PC-3 (cell line): ENCODE data around the gene SPEM3. TPM values are rescaled to one million over a fixed set of nuclear protein-coding genes. Genes with fewer than 3 reads are reported as not detected.

ENCODE experiments used
- ATAC-seq: fragments of 200-7000 bp; cut with Tn5 transposase; 2 replicates; pipeline ENCODE4 v1.9.1; 2020; ENCODE audit warnings: mild to moderate bottlenecking, moderate library complexity
- BruUV-seq: library from RNA; stranded (reverse); fragments of 400-500 nt; replicated peaks from 2 replicates; lab custom pipeline; 2021; lab: Mats Ljungman, UMichigan
- CTCF ChIA-PET: fragments of 300-600 bp; sonication (Branson Sonifier 250); formaldehyde crosslinking; loops from one replicate; lab custom pipeline; 2022; ENCODE audit warnings: antibody characterized with exemption; lab: Charles Lee
- POLR2A ChIA-PET: fragments of 300-600 bp; sonication (Branson Sonifier 250); formaldehyde crosslinking; loops from one replicate; lab custom pipeline; 2022; ENCODE audit warnings: antibody characterized with exemption; ENCODE audit not compliant: unreplicated experiment; lab: Charles Lee
- DNase-seq: peaks from one replicate; pipeline ENCODE4 v3.0.0-alpha.2; 2015
- H2AFZ ChIP-seq: fragments of 300-600 bp; sonication (generic); 2 replicates; pipeline ENCODE4 v1.6.0; 2016; ENCODE audit warnings: antibody characterized with exemption, low read length
- H3F3A ChIP-seq: fragments of 300-600 bp; sonication (generic); one replicate; pipeline ENCODE4 v1.6.0; 2017; ENCODE audit warnings: antibody characterized with exemption, low read length, control low read depth, mild to moderate bottlenecking; ENCODE audit not compliant: unreplicated experiment
- H3K27ac ChIP-seq: fragments of 300-600 bp; sonication (generic); 2 replicates; pipeline ENCODE4 v1.5.1; 2016; ENCODE audit warnings: mild to moderate bottlenecking, low read length
- H3K27me3 ChIP-seq: fragments of 300-600 bp; sonication (generic); 2 replicates; pipeline ENCODE4 v1.6.1; 2016; ENCODE audit warnings: low read length, mixed read lengths
- H3K36me3 ChIP-seq: fragments of 300-600 bp; sonication (generic); 2 replicates; pipeline ENCODE4 v1.6.1; 2016; ENCODE audit warnings: low read depth, mixed run types, low read length, mixed read lengths
- H3K4me1 ChIP-seq: fragments of 300-600 bp; sonication (generic); 2 replicates; pipeline ENCODE4 v1.5.1; 2016; ENCODE audit warnings: low read length; ENCODE audit not compliant: insufficient read depth
- H3K4me2 ChIP-seq: fragments of 300-600 bp; sonication (generic); 2 replicates; pipeline ENCODE4 v1.6.0; 2016; ENCODE audit warnings: low read length
- H3K4me3 ChIP-seq: fragments of 300-600 bp; sonication (generic); 2 replicates; pipeline ENCODE4 v1.5.1; 2016; ENCODE audit warnings: mild to moderate bottlenecking, low read length, mixed read lengths
- H3K79me2 ChIP-seq: fragments of 300-600 bp; sonication (generic); 2 replicates; pipeline ENCODE4 v1.6.1; 2017; ENCODE audit warnings: low read length, mixed read lengths
- H3K9ac ChIP-seq: fragments of 300-600 bp; sonication (generic); 2 replicates; pipeline ENCODE4 v1.6.0; 2016; ENCODE audit warnings: mild to moderate bottlenecking, low read length
- H3K9me2 ChIP-seq: fragments of 300-600 bp; sonication (generic); replicated peaks from 2 replicates; pipeline ENCODE4 v1.6.1; 2016; ENCODE audit warnings: mixed run types, low read length, mixed read lengths
- H3K9me3 ChIP-seq: fragments of 300-600 bp; sonication (generic); 2 replicates; pipeline ENCODE4 v1.6.1; 2016; ENCODE audit warnings: low read length, mixed read lengths
- H4K20me1 ChIP-seq: fragments of 300-600 bp; sonication (generic); 2 replicates; pipeline ENCODE4 v1.6.1; 2016; ENCODE audit warnings: low read length, mixed read lengths
- EZH2 ChIP-seq: fragments of 300-600 bp; sonication (generic); IDR thresholded peaks from one replicate; pipeline ENCODE4 v1.6.1; 2017; ENCODE audit warnings: antibody characterized with exemption, mild to moderate bottlenecking, low read length; ENCODE audit not compliant: unreplicated experiment
- EZH2phosphoT487 ChIP-seq: fragments of 300-600 bp; sonication (generic); IDR thresholded peaks from 2 replicates; pipeline ENCODE4 v1.6.1; 2018; ENCODE audit warnings: mild to moderate bottlenecking, antibody characterized with exemption, low read length, borderline replicate concordance
- intact Hi-C: fragments of 100-400 bp; cut with micrococcal nuclease; formaldehyde crosslinking; loops from 2 replicates; pipeline ENCODE4 v1.9.0; 2023
- total RNA-seq: library from RNA; depleted of rRNA; stranded (reverse); fragments of >200 nt; gene quantifications from 2 replicates; pipeline ENCODE4 v1.2.3, GENCODE V29; 2014
- TF ChIP-seq, protein P1 (sequence below): fragments of 300-600 bp; sonication (generic); conservative IDR thresholded peaks from 2 replicates; pipeline ENCODE4 v1.5.1; 2017; ENCODE audit warnings: antibody characterized with exemption, low read depth, mild to moderate bottlenecking, low read length

Gene SPEM3
- total RNA-seq, 1 experiment from 2014 or later, result not detected

DNA sequence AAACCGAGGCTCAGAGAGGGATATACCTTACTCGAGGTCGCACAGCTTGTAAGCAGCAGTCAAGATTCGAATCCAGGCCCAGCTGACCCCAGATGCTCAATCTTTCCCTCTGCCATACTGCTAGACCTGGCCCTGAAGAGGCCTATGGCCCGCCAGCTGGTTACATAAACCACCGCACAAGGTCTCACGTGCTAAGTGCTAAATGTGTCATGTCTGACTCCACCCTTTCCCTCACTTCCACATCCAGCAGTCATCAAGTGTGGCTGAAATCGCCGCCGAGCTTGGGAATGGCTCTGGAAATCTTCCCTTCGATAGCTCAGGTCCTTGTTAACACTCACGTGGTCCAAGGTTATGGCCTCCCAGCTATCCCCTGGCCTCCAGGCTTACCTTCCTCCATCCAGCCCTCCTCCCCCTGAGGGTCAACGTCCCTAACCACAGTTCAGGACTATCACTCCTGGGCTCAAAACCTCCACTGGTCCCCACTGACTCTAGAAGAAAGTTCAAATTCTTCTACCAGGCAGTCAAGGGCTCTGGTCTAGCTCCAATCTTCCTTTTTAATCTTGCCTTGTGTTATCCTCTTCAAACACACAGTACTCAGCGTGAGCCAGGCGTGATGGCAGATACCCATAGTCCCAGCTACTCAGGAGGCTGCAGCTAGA lies 47.2 kb downstream of the SPEM3 start:
- H3F3A ChIP-seq, result no peaks in the 10 kb centered on the region
- H4K20me1 ChIP-seq, result no peaks in the 10 kb centered on the region
- ATAC-seq, result no peak

DNA sequence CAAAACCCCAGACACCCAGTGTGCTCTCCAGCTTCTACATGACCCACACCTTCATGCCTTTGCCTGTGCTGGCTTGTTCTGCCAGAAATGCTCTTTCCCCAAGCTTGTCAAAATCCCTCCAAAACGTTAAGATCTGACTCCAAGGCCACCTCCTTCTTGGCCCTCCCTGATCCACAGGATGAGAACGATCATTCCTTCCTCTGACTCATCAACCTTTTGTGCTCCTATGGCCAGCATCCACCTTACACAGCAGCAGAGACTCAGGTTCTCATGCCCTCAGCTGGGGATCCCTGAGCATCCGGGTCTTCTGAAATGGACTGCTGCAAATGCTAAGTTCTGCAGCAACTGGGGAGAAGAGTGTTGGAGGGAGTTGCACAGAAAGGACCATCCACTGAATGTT lies 47.8 kb downstream of the SPEM3 start:
- POLR2A ChIA-PET, result no interaction called here
- peaks cover 73% of the 10 kb centered on the region for H3K79me2 ChIP-seq
- DNase-seq (peak; percentile 77), ATAC-seq (peak; percentile 55)
- no peaks in the 10 kb centered on the region for H3K9me3 ChIP-seq
- BruUV-seq, result no TSS peak
- H4K20me1 ChIP-seq, result no peaks in the 10 kb centered on the region
- H3K4me2 ChIP-seq, result peak overlapping the region; percentile 91
- no peak overlapping the region for H2AFZ ChIP-seq
- no peak overlapping the region for H3K9ac ChIP-seq
- H3K4me1 ChIP-seq, result peaks cover 33% of the 10 kb centered on the region
- no peak for TF ChIP-seq EZH2phosphoT487
- TF ChIP-seq, protein P1, sequence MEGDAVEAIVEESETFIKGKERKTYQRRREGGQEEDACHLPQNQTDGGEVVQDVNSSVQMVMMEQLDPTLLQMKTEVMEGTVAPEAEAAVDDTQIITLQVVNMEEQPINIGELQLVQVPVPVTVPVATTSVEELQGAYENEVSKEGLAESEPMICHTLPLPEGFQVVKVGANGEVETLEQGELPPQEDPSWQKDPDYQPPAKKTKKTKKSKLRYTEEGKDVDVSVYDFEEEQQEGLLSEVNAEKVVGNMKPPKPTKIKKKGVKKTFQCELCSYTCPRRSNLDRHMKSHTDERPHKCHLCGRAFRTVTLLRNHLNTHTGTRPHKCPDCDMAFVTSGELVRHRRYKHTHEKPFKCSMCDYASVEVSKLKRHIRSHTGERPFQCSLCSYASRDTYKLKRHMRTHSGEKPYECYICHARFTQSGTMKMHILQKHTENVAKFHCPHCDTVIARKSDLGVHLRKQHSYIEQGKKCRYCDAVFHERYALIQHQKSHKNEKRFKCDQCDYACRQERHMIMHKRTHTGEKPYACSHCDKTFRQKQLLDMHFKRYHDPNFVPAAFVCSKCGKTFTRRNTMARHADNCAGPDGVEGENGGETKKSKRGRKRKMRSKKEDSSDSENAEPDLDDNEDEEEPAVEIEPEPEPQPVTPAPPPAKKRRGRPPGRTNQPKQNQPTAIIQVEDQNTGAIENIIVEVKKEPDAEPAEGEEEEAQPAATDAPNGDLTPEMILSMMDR, result no peak
- TF ChIP-seq EZH2, result no peak
- no peaks in the 10 kb centered on the region for H3K9me2 ChIP-seq
- intact Hi-C loops, result no loop called here
- H3K4me3 ChIP-seq, result no peak overlapping the region
- H3F3A ChIP-seq, result no peaks in the 10 kb centered on the region
- CTCF ChIA-PET, result interaction anchor here (0.8 kb wide), 1 partner anchor 33 kb away, joined by 3 read pairs; no protein-coding TSS in a partner anchor
- no peaks in the 10 kb centered on the region for H3K36me3 ChIP-seq
- H3K27ac ChIP-seq, result peak overlapping the region; percentile 62
- no peaks in the 10 kb centered on the region for H3K27me3 ChIP-seq

More for the DNA sequence above, 47.2 kb downstream of the SPEM3 start:
- H3K4me2 ChIP-seq, result peak overlapping the region; percentile 91
- H3K36me3 ChIP-seq, result no peaks in the 10 kb centered on the region
- ChIA-PET CTCF (interaction anchor here (0.8 kb wide), 1 partner anchor 32 kb away, joined by 3 read pairs; no protein-coding TSS in a partner anchor), POLR2A (no interaction called here)
- DNase-seq, result no peak
- peaks cover 79% of the 10 kb centered on the region for H3K79me2 ChIP-seq
- H3K27me3 ChIP-seq, result no peaks in the 10 kb centered on the region
- peak overlapping the region; percentile 62 for H3K27ac ChIP-seq
- no peak overlapping the region for H3K4me3 ChIP-seq
- H2AFZ ChIP-seq, result no peak overlapping the region
- BruUV-seq, result TSS peak; percentile 11
- H3K4me1 ChIP-seq, result peaks cover 33% of the 10 kb centered on the region
- intact Hi-C loops, result no loop called here
- H3K9me3 ChIP-seq, result no peaks in the 10 kb centered on the region
- H3K9ac ChIP-seq, result no peak overlapping the region
- no peak for TF ChIP-seq EZH2phosphoT487
- no peak for TF ChIP-seq EZH2
- TF ChIP-seq, protein P1, result no peak
- no peaks in the 10 kb centered on the region for H3K9me2 ChIP-seq

DNA sequence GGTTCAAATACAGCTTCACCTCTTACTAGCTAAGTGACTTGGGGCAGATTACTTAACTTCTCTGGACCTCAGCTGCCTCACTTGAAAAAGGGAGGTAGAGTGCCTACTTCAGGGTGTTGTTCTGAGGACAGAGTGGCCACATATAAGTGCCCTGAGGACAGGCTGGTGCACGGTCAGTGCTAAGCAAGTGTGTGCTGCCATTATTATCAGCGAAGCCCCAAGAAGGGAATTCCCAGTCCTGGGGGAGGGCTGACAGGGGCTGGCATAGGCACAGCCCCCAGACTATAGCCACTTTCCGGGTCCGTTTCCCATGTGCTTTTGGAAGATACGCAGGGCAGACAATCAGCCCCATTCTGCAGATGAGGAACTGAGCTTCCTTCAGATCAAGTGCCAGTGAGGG lies 48.3 kb downstream of the SPEM3 start:
- peaks cover 69% of the 10 kb centered on the region for H3K79me2 ChIP-seq
- CTCF ChIA-PET, result no interaction called here
- no peak for ATAC-seq
- intact Hi-C loops, result no loop called here
- H3F3A ChIP-seq, result no peaks in the 10 kb centered on the region
- H3K9me3 ChIP-seq, result no peaks in the 10 kb centered on the region
- no peaks in the 10 kb centered on the region for H3K9me2 ChIP-seq
- peak overlapping the region; percentile 62 for H3K27ac ChIP-seq
- no TSS peak for BruUV-seq
- peak overlapping the region; percentile 91 for H3K4me2 ChIP-seq
- H2AFZ ChIP-seq, result no peak overlapping the region
- H3K27me3 ChIP-seq, result no peaks in the 10 kb centered on the region
- H3K4me3 ChIP-seq, result peak overlapping the region; percentile 79; the same call in 1 of the 2 replicates
- no peak for TF ChIP-seq EZH2
- TF ChIP-seq EZH2phosphoT487, result no peak
- TF ChIP-seq, protein P1, result no peak
- H3K9ac ChIP-seq, result no peak overlapping the region
- H3K36me3 ChIP-seq, result no peaks in the 10 kb centered on the region
- H3K4me1 ChIP-seq, result peaks cover 33% of the 10 kb centered on the region
- H4K20me1 ChIP-seq, result no peaks in the 10 kb centered on the region
- POLR2A ChIA-PET, result no interaction called here
- DNase-seq, result no peak
